ENCODE data around the gene CYP4F2. TPM values are rescaled to one million over a fixed set of nuclear protein-coding genes. Genes with fewer than 3 reads are reported as not detected.
A peak's percentile ranks its signal among the peaks of the same experiment; 100 is the strongest.

The CYP4F2 gene, protein sequence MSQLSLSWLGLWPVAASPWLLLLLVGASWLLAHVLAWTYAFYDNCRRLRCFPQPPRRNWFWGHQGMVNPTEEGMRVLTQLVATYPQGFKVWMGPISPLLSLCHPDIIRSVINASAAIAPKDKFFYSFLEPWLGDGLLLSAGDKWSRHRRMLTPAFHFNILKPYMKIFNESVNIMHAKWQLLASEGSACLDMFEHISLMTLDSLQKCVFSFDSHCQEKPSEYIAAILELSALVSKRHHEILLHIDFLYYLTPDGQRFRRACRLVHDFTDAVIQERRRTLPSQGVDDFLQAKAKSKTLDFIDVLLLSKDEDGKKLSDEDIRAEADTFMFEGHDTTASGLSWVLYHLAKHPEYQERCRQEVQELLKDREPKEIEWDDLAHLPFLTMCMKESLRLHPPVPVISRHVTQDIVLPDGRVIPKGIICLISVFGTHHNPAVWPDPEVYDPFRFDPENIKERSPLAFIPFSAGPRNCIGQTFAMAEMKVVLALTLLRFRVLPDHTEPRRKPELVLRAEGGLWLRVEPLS
- total RNA-seq (2022): not detected in 2 replicates
- percentile 4 among the genes with signal in this experiment for Bru-seq, nascent RNA
- BruChase-seq, experiment 1, labeled RNA remaining after a 2-hour chase: percentile 12 among the genes with signal in this experiment
- BruChase-seq, experiment 2, labeled RNA remaining after a 6-hour chase: not detected
- long read RNA-seq: 0 reads

DNA sequence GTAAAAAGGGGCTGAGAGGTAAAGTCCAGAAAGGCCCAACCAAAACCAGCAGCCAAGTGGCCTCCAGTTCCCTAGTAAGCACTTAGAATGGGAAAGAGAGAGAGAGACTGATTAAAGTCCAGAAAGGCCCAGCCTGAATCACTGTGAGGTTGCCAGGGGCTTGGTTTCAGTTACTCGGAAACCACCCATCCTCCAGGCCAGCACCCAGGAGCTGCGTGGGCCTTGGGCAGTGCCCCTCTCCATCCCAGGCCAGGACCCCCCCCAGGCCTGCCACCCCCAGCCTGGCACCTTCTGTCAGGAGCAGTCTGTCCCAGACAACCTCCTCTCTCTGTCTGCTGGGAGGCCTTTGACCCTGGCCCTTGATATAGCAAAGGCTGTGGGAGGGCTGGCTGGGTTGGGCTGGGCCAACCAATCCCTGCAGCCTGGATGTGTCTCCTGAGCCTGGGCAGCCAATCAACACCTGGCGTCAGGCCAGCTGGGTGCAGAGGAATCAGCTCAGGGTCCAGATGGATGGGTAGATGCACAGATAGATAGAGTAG lies at the start of gene CYP4F2:
TSS of gene CYP4F2 (minus strand) at position 337 of the 539 bp plus-strand sequence. CDS start 463 bp downstream, outside the sequence.
- Mint-ChIP-seq H3K4me3 (ENCODE audit: unreplicated experiment) (no peak within 1 kb of the TSS), H3K9me3 (ENCODE audit: unreplicated experiment) (peaks cover 14% of the 10 kb centered on the region), H3K27ac (ENCODE audit: unreplicated experiment) (no peak within 1 kb of the TSS), H3K4me1 (ENCODE audit: low read depth, unreplicated experiment) (no peaks in the 10 kb centered on the region), H3K27me3 (ENCODE audit: insufficient read depth, unreplicated experiment) (no peaks in the 10 kb centered on the region), H3K36me3 (ENCODE audit: insufficient read depth, unreplicated experiment) (peaks cover 5% of the 10 kb centered on the region)
- CTCF ChIA-PET: no interaction called here
- no peaks in the 10 kb centered on the region for H3K4me1 ChIP-seq
- TF ChIP-seq, protein P1, sequence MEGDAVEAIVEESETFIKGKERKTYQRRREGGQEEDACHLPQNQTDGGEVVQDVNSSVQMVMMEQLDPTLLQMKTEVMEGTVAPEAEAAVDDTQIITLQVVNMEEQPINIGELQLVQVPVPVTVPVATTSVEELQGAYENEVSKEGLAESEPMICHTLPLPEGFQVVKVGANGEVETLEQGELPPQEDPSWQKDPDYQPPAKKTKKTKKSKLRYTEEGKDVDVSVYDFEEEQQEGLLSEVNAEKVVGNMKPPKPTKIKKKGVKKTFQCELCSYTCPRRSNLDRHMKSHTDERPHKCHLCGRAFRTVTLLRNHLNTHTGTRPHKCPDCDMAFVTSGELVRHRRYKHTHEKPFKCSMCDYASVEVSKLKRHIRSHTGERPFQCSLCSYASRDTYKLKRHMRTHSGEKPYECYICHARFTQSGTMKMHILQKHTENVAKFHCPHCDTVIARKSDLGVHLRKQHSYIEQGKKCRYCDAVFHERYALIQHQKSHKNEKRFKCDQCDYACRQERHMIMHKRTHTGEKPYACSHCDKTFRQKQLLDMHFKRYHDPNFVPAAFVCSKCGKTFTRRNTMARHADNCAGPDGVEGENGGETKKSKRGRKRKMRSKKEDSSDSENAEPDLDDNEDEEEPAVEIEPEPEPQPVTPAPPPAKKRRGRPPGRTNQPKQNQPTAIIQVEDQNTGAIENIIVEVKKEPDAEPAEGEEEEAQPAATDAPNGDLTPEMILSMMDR (IDR thresholded peaks at IDR 0.05; ENCODE audit: insufficient read depth in 1 of 2, low read depth in 1 of 2, low read length in 1 of 2, severe bottlenecking in 1 of 2, unreplicated experiment in 1 of 2): no peak
- intact Hi-C loops (cut with micrococcal nuclease; ENCODE audit: unreplicated experiment): no loop called here
- no TSS peak for BruUV-seq (replicated peaks)
- H3K4me3 ChIP-seq (ENCODE audit: low read depth, low read length): no peak within 1 kb of the TSS
- no peaks in the 10 kb centered on the region for H3K27me3 ChIP-seq (replicated peaks; ENCODE audit: control insufficient read depth, insufficient read depth, low read length)
- H3K9me3 ChIP-seq: no peaks in the 10 kb centered on the region
- DNase-seq: no peak
- POLR2A ChIA-PET: no interaction called here
- H3K36me3 ChIP-seq (ENCODE audit: control insufficient read depth, insufficient read depth, low read length): no peaks in the 10 kb centered on the region

DNA sequence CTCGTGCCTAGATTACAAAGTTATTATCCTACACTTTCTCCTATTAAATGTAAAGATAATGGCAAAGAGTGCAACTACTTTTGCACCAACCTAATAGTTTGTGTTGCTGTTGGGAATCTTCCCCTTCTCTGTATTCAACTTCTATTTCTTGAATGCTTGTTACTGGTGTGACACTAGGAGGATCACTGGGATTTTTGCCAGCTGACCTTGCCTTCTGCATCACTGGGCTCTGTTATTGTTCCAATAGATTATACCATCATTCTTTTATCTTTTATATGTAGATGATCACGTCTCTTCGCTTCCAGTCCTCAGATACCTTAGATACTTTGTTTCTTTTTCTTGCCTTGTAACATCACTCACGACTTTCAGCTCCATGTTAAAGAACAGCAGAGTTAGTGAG lies 47.4 kb upstream of the CYP4F2 start:
- no TSS peak for BruUV-seq (replicated peaks)
- Histone ChIP-seq H3K27me3 (replicated peaks; ENCODE audit: control insufficient read depth, insufficient read depth, low read length) (no peaks in the 10 kb centered on the region), H3K9me3 (peaks cover 4% of the 10 kb centered on the region), H3K36me3 (ENCODE audit: control insufficient read depth, insufficient read depth, low read length) (no peaks in the 10 kb centered on the region), H3K4me3 (ENCODE audit: low read depth, low read length) (no peak overlapping the region), H3K4me1 (no peaks in the 10 kb centered on the region)
- H3K36me3 Mint-ChIP-seq (ENCODE audit: insufficient read depth, unreplicated experiment): peaks cover 5% of the 10 kb centered on the region
- H3K9me3 Mint-ChIP-seq (ENCODE audit: unreplicated experiment): peaks cover 63% of the 10 kb centered on the region
- TF ChIP-seq, protein P1 (IDR thresholded peaks at IDR 0.05; ENCODE audit: insufficient read depth in 1 of 2, low read depth in 1 of 2, low read length in 1 of 2, severe bottlenecking in 1 of 2, unreplicated experiment in 1 of 2): no peak
- ChIA-PET CTCF (no interaction called here), POLR2A (no interaction called here)
- H3K4me1 Mint-ChIP-seq (ENCODE audit: low read depth, unreplicated experiment): no peaks in the 10 kb centered on the region
- no peak for DNase-seq
- H3K27me3 Mint-ChIP-seq (ENCODE audit: insufficient read depth, unreplicated experiment): peaks cover 3% of the 10 kb centered on the region
- intact Hi-C loops (cut with micrococcal nuclease; ENCODE audit: unreplicated experiment): no loop called here
- no peak overlapping the region for H3K4me3 Mint-ChIP-seq (ENCODE audit: unreplicated experiment)
- no peak overlapping the region for H3K27ac Mint-ChIP-seq (ENCODE audit: unreplicated experiment)

DNA sequence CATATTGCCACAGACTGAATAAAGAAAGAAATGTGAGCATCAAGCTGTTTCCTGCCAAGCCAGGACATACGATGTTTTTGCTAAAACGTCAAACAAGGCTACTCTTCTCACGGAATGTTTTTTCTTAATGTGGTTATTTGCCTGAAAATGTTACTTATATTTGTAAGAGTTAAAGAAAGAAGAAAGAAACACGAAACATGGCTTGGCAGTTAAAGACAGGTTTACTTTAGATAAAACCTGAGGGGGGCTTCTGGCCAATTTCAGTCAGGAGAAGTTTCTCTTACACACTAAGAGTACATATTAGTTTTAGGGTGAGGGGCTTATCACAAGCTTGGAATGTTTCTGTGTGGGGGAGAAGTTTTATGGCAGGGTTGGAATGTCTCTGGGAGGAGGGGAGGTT lies 46.5 kb upstream of the CYP4F2 start:
- H3K4me1 Mint-ChIP-seq (ENCODE audit: low read depth, unreplicated experiment): no peaks in the 10 kb centered on the region
- no peak for DNase-seq
- Histone ChIP-seq H3K36me3 (ENCODE audit: control insufficient read depth, insufficient read depth, low read length) (no peaks in the 10 kb centered on the region), H3K27me3 (replicated peaks; ENCODE audit: control insufficient read depth, insufficient read depth, low read length) (no peaks in the 10 kb centered on the region), H3K4me1 (no peaks in the 10 kb centered on the region), H3K9me3 (peaks cover 4% of the 10 kb centered on the region), H3K4me3 (ENCODE audit: low read depth, low read length) (no peak overlapping the region)
- H3K27me3 Mint-ChIP-seq (ENCODE audit: insufficient read depth, unreplicated experiment): peaks cover 3% of the 10 kb centered on the region
- ChIA-PET POLR2A (no interaction called here), CTCF (no interaction called here)
- intact Hi-C loops (cut with micrococcal nuclease; ENCODE audit: unreplicated experiment): no loop called here
- H3K9me3 Mint-ChIP-seq (ENCODE audit: unreplicated experiment): peaks cover 61% of the 10 kb centered on the region
- TF ChIP-seq, protein P1 (IDR thresholded peaks at IDR 0.05; ENCODE audit: insufficient read depth in 1 of 2, low read depth in 1 of 2, low read length in 1 of 2, severe bottlenecking in 1 of 2, unreplicated experiment in 1 of 2): no peak
- H3K36me3 Mint-ChIP-seq (ENCODE audit: insufficient read depth, unreplicated experiment): peaks cover 4% of the 10 kb centered on the region
- no TSS peak for BruUV-seq (replicated peaks)
- no peak overlapping the region for H3K27ac Mint-ChIP-seq (ENCODE audit: unreplicated experiment)
- H3K4me3 Mint-ChIP-seq (ENCODE audit: unreplicated experiment): no peak overlapping the region
